ENCODE measurements around the gene FGF22. TPM values are rescaled to one million over a fixed set of nuclear protein-coding genes. Genes with fewer than 3 reads are reported as not detected.

FGF22 gene
- total and polyA plus RNA-seq, 2 experiments from 2014 or later: 0.70 TPM; not detected in 1

GRCh38 chr19:656751-657559, 17.3 kb downstream of the FGF22 start:
- DNase-seq (ENCODE audit: low spot score): no peak
- Histone ChIP-seq H3K4me2 (no peak overlapping the region), H3K27me3 (no peaks in the 10 kb centered on the region), H3K79me2 (peaks cover 98% of the 10 kb centered on the region), H3K27ac (no peak overlapping the region), H4K20me1 (ENCODE audit: insufficient read depth, poor library complexity, severe bottlenecking) (peaks cover 98% of the 10 kb centered on the region), H2AFZ (no peak overlapping the region), H3K4me3 (no peak overlapping the region), H3K9me3 (ENCODE audit: low read depth) (no peaks in the 10 kb centered on the region), H3K4me1 (ENCODE audit: insufficient read depth) (peaks cover 42% of the 10 kb centered on the region), H3K36me3 (replicated peaks; ENCODE audit: insufficient read depth, low read depth) (no peaks in the 10 kb centered on the region), H3K9me2 (replicated peaks; ENCODE audit: insufficient read depth) (no peaks in the 10 kb centered on the region)
- WGBS (ENCODE audit: low lambda C conversion rate, missing lambda C conversion rate): 91% methylated on average over 43 of the region's 43 CpGs
- no peak for TF ChIP-seq CTCF (IDR thresholded peaks at IDR 0.05; ENCODE audit: poor library complexity)
- no peak for TF ChIP-seq EZH2 (IDR thresholded peaks at IDR 0.05; ENCODE audit: borderline replicate concordance)
- no peak for TF ChIP-seq EZH2phosphoT487 (IDR thresholded peaks at IDR 0.05; ENCODE audit: low read depth, severe bottlenecking, unreplicated experiment)

- H3K9me3 ChIP-seq (ENCODE audit: low read depth): no peaks in the 10 kb centered on the region
- no peak overlapping the region for H3K4me2 ChIP-seq
- H3K27ac ChIP-seq: no peak overlapping the region
- H3K4me1 ChIP-seq (ENCODE audit: insufficient read depth): peaks cover 43% of the 10 kb centered on the region
- H2AFZ ChIP-seq: no peak overlapping the region
- no peak overlapping the region for H3K4me3 ChIP-seq
- 87% methylated on average over 18 of the region's 19 CpGs for WGBS (ENCODE audit: low lambda C conversion rate, missing lambda C conversion rate)
- H4K20me1 ChIP-seq (ENCODE audit: insufficient read depth, poor library complexity, severe bottlenecking): peaks cover 93% of the 10 kb centered on the region
- no peaks in the 10 kb centered on the region for H3K27me3 ChIP-seq
- DNase-seq (ENCODE audit: low spot score): no peak
- no peaks in the 10 kb centered on the region for H3K36me3 ChIP-seq (replicated peaks; ENCODE audit: insufficient read depth, low read depth)
- TF ChIP-seq CTCF (IDR thresholded peaks at IDR 0.05; ENCODE audit: poor library complexity) (no peak), EZH2 (IDR thresholded peaks at IDR 0.05; ENCODE audit: borderline replicate concordance) (no peak), EZH2phosphoT487 (IDR thresholded peaks at IDR 0.05; ENCODE audit: low read depth, severe bottlenecking, unreplicated experiment) (no peak)
- peaks cover 98% of the 10 kb centered on the region for H3K79me2 ChIP-seq
- no peaks in the 10 kb centered on the region for H3K9me2 ChIP-seq (replicated peaks; ENCODE audit: insufficient read depth)
Observed at GRCh38 chr19:657611-658010, 17.9 kb downstream of the FGF22 start.

- no peak overlapping the region for H3K27ac ChIP-seq
- H3K79me2 ChIP-seq: peaks cover 94% of the 10 kb centered on the region
- no peak overlapping the region for H2AFZ ChIP-seq
- H3K4me3 ChIP-seq: no peak overlapping the region
- no peaks in the 10 kb centered on the region for H3K9me3 ChIP-seq (ENCODE audit: low read depth)
- H3K4me2 ChIP-seq: peak overlapping the region; percentile 25
- no peak for TF ChIP-seq CTCF (IDR thresholded peaks at IDR 0.05; ENCODE audit: poor library complexity)
- TF ChIP-seq EZH2phosphoT487 (IDR thresholded peaks at IDR 0.05; ENCODE audit: low read depth, severe bottlenecking, unreplicated experiment): no peak
- no peak for TF ChIP-seq EZH2 (IDR thresholded peaks at IDR 0.05; ENCODE audit: borderline replicate concordance)
- H3K9me2 ChIP-seq (replicated peaks; ENCODE audit: insufficient read depth): no peaks in the 10 kb centered on the region
- no peaks in the 10 kb centered on the region for H3K36me3 ChIP-seq (replicated peaks; ENCODE audit: insufficient read depth, low read depth)
- H3K4me1 ChIP-seq (ENCODE audit: insufficient read depth): peaks cover 43% of the 10 kb centered on the region
- no peaks in the 10 kb centered on the region for H3K27me3 ChIP-seq
- no peak for DNase-seq (ENCODE audit: low spot score)
- 90% methylated on average over 27 of the region's 33 CpGs for WGBS (ENCODE audit: low lambda C conversion rate, missing lambda C conversion rate)
- peaks cover 87% of the 10 kb centered on the region for H4K20me1 ChIP-seq (ENCODE audit: insufficient read depth, poor library complexity, severe bottlenecking)
Observed at GRCh38 chr19:658059-658839, 18.6 kb downstream of the FGF22 start.
